Measurements from ENCODE around the gene RIOK2. TPM values are rescaled to one million over a fixed set of nuclear protein-coding genes. Genes with fewer than 3 reads are reported as not detected.

RIOK2 gene
- total RNA-seq, 1 donor from 2014 or later, result 8.8 TPM

DNA sequence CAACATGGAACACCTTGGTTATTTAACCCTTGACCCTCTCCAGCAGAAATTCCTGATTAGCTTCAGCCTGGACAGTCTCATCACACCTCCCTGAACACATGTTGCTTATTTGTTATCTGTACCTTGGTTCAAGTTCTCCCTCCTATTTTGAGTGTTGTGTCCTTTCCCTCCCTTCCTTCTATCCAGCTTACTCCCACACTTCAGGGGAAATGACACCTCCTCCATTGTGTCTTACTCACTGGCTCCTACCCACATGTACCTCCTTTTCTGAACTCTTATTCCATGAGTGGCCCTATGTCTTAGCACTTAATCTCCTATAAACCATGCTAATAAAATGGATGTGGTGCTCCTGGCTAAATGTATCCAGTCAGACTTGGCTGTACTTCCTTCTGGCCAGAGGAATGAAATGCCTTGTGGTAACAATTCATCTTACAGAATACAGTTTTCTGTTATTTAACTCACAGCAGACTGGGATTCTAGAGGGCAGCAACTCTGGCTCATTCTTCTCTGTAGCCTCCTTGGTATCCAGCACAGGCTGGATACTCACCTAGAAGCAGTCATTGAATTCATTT lies 51.8 kb downstream of the RIOK2 start:
- no peak for DNase-seq (ENCODE audit: low spot score)
- no peak for ATAC-seq

DNA sequence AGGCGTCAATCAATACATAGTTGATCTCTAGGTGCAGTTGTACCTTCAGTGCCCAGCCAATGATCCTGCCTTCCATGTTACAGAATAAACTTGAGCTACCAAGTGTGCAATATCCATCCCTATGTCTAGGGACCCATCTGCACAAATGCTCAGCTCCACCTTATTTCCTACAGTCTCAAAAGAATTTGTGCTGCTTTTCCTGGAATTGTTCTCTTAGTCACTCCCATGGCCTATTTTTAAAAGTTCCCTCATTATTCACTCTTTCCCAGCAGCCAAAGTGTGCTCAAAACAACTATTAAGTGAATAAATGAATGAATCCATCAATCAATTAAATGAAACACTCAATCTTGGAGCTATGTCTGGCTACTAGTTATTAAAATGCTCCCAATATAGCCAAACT lies 55.3 kb downstream of the RIOK2 start:
- ATAC-seq (no peak), DNase-seq (ENCODE audit: low spot score) (no peak)

DNA sequence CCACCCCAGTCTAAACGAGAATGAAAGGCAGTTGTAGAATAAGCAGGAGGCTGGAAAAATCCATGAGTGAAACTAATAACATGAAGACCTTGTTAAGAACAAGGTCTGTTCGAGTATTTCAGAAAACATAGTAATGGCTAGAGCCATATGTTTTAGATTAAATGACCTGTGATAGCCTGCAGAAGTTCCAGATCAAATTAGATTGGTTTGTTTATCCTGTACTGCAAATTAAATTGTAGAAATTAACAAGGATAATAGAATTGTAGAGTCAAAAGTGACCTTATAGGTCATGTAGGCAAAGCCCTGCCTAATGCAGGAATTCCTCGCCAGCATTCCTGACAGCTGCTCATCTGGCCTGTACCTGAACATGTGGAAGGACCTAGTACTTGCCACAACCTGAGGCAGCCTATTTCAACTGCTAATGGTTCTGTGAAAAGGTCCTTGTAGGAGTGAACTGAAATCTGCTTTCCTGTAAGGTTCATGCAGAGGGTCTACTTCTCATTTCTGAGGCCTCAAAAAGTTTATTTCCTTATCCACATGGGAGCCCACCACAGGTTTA lies 57.8 kb downstream of the RIOK2 start:
- ATAC-seq, result no peak
- no peak for DNase-seq (ENCODE audit: low spot score)

DNA sequence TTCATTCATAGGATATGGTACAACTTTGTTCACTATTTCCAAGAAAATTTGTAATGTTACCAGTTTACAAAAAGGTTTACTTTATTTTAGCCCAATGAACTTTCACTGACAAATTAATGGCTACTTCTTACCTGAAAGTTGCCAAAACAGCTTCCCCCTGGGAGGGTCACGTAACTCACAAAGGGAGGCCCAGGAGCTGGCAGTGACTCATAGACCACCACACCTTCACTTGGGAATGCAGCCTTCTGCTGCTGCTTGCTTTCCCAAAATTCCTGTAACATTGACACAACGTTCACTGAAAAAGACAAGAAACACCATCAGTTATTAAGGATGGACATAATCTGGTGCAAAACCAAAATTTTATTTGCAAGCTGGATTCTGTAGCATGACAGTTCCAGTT lies 58.7 kb downstream of the RIOK2 start:
- DNase-seq (ENCODE audit: low spot score) (no peak), ATAC-seq (no peak)

DNA sequence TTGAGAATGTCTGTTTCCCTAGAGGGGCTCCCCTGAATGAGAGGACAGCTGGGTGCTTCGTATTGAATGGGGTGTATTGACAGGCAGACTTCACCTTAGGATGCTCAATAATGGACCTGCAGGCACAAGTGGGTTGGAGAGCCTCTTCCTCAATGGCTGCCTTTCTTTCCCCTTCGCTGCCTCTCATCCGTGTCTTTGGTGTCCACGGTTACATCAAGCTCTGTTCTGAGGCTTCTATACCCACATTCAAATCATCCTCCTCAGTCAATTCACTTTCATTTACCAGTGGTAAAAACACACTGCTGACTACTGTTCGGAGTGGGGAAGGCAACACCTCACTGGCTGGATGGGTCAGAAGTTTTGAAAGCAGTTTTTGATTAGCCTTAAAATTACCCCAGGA lies 61.2 kb downstream of the RIOK2 start:
- ATAC-seq (no peak), DNase-seq (ENCODE audit: low spot score) (no peak)

DNA sequence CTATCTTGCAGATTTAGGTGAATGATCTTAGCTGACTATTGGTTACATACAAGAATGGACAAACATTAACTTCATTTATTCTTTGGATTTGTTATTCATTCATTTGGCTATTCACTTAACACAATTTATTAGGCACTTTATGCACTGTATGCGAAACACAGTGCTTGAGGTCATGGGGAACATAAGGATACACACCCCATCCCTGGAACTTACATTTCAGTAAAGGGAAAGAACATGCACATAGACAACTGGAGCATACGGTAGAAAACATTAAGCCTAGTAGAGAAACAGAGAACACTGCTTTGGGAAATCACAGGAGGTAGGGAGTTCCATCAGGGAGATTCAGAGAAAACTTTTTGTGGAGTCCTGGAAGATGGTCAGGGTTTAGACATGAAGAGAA lies 62.9 kb downstream of the RIOK2 start:
- no peak for DNase-seq (ENCODE audit: low spot score)
- no peak for ATAC-seq

DNA sequence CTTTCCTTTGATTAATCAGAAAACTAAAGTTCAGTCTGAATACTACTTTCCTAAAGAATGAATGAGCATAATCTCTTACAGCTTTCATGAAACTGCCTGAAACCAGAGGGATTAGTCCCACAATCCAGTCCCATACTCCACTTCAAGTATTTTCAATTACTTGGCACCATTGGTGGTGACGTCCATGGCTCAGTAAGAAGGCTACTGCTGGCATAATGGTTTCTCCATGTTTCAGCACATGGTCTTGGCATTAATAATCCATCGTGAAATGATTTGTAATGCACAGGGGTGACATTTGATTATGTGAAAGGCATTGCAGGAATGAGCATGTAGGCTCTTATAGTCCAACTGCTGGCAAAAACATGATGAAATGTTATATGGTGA lies 64.0 kb downstream of the RIOK2 start:
- no peak for ATAC-seq
- no peak for DNase-seq (ENCODE audit: low spot score)

DNA sequence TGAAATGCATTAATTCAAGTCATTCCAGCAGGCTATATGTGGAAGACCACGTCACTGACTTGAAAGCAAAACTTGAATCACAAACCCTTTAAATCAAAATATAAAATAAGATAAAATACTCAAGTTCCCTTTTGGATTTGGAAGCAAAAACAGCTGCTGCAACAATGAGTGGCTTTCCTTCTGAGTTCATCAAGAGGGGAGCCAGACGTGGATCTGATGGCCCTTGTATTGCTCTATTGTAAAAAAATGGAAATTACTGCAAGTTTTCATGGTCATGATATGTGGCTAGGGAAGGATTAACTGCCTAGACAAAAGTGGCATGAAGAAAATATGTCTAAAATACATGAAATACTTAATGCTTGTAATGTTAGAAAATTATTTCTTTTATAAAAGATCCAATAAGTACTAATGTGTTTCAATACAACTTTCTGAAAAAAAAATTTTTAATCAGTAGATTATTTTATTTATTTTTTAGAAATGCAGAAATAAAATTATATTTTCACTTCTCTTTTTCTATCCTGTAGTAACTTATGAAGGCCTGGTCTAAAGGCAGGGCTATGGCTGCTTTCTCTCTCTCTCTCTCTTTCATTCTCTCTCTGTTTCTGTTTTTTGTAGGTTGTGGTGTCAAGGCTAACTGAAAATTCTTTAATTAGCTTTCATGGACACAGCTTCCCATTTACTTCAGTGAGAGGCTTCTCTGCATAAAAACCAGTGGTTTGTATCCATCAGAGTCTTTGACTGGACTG lies 64.6 kb downstream of the RIOK2 start:
- no peak for DNase-seq (ENCODE audit: low spot score)
- ATAC-seq, result no peak

DNA sequence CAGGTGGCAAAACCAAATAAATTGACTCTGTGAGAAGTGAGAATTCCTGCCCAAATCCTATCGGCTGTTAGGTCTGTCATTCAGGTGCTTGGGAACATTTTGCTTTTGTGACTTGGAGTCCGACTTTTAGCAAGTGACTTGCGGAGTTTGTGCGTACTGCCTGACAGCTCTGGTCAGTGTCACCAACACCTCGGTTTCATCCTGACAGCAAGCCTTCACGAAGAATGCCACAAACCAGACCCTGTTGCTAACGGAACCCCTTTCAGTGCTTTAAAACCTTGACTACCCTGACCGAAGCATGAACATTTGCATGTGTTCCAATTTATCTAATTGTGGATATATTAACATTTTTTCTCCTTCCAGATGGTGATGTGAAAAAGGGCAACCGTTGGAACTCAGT lies 67.1 kb downstream of the RIOK2 start:
- no peak for DNase-seq (ENCODE audit: low spot score)
- no peak for ATAC-seq

DNA sequence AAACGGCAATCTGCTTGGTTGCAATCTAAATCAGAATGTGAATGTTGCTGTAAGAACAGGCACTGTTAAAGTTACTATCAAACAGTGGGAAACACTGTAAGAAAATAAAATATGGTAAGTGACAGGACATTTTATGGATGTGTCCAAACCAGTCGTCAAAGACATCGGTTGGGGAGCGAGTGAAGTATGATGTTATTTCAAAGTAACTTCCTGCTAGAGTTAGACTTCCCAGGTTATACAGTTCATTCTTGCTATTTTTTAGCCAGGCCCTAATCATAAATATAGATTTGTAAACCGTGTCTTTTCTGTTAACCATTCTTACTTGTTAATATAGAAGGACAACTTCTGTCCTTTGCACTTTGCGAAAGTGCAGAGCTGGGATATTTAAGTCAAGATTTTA lies 70.8 kb downstream of the RIOK2 start:
- ATAC-seq (no peak), DNase-seq (ENCODE audit: low spot score) (no peak)

DNA sequence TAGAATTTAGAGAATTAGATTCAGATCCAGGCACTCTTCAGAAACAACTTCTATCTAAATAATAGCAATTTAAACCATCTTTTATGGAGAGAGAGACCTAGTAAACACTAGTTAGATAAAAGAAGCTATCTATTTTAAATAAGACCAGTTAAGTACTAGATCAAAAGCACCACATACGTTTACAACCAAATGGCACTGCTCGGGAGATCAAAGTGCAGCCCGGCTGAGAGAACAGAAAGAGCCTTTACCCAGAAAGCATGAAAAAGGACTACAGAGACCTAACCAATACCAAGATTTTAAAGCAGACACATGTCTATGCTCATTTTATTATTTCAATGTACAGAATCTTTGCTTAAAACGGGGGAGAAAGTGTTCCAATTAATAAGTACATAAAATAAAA lies 71.4 kb downstream of the RIOK2 start:
- DNase-seq (ENCODE audit: low spot score) (no peak), ATAC-seq (no peak)

DNA sequence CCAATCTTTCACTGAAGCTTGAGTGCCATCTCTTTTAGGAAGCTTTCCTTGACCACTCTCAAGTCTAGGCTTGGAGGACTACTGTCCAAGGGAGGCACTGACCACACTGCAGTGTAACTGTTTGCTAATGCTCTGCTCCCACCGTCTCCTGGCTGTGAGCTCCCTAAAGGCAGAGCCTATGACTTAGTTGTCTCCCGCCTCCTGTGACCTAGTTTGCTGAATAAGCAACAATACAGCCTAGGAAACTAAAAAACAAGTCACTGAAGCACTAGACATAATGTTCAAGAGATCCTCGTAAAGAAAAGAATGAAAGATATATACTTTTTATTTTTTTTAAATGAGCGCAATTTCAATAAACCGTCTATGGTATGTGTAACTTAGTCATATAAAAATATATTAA lies 72.0 kb downstream of the RIOK2 start:
- DNase-seq (ENCODE audit: low spot score) (no peak), ATAC-seq (no peak)

Other genes starting within 250 kb of the RIOK2 start
- gene LNPEP, start 247.2 kb downstream of the RIOK2 start, total RNA-seq, result 8.4 TPM
- not detected for gene LIX1, start 40.6 kb downstream of the RIOK2 start, total RNA-seq